Vagina (tissue), 2 donors: ENCODE measurements around the gene EDAR.

Experiments
- POLR2A ChIP-seq, 2 donors: fragments of 450-650 bp; IDR thresholded peaks; one replicate each; pipeline ENCODE4 v1.6.1; 2017; ENCODE audit warnings: antibody characterized with exemption in 2 of 2, mild to moderate bottlenecking in 2 of 2, moderate library complexity in 2 of 2
- TF ChIP-seq, protein P1 (sequence below), 3 experiments: fragments of 450-650 bp in 2 of 3; fragments of 200-600 bp in 1 of 3; sonication (generic) in 1 of 3; IDR thresholded peaks; one replicate each; pipeline ENCODE4 v1.5.1; 2017 to 2019; ENCODE audit warnings: antibody characterized with exemption in 3 of 3, mild to moderate bottlenecking in 2 of 3, moderate library complexity in 2 of 3

DNA sequence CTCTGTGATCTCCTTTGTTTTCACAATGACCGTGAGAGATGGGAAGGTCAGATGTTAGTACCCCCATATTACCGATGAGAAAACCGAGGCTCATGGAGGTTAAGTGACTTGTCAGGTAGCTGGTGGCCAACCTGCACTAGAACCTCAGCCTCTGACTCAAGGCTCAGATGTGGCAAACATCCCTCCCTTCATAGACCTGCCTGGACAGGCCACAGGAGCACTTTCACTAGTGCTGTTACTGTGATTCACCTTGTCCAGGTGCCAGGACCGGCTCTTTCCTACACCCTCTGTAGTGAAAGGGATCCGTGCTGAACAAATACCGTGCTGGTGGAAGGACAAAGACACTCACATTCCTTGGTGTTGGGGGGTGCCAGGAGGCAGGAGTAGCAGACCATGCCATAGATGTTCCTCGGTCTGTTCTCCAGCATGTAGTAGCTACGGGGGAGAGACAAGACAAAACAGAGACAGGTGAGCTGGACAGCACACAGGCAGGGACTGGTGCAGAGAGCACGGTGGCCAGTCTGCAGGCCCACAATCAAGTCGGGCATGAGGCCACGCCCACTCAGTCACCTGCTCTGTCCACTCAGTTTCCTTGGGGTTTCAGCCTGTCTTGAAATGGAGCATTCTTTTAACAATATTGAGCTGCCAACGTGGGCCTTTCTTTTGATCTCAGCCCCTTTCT lies 65.9 kb downstream of the EDAR start:
- no peak for TF ChIP-seq POLR2A (IDR thresholded peaks at IDR 0.05)
- TF ChIP-seq, protein P1, sequence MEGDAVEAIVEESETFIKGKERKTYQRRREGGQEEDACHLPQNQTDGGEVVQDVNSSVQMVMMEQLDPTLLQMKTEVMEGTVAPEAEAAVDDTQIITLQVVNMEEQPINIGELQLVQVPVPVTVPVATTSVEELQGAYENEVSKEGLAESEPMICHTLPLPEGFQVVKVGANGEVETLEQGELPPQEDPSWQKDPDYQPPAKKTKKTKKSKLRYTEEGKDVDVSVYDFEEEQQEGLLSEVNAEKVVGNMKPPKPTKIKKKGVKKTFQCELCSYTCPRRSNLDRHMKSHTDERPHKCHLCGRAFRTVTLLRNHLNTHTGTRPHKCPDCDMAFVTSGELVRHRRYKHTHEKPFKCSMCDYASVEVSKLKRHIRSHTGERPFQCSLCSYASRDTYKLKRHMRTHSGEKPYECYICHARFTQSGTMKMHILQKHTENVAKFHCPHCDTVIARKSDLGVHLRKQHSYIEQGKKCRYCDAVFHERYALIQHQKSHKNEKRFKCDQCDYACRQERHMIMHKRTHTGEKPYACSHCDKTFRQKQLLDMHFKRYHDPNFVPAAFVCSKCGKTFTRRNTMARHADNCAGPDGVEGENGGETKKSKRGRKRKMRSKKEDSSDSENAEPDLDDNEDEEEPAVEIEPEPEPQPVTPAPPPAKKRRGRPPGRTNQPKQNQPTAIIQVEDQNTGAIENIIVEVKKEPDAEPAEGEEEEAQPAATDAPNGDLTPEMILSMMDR (IDR thresholded peaks at IDR 0.05): no peak
